Measurements from ENCODE around the gene S100A6. TPM values are rescaled to one million over a fixed set of nuclear protein-coding genes. Genes with fewer than 3 reads are reported as not detected.
"Not testable (repeated sequence)": the region's sequence is repeated elsewhere in the genome, so short reads cannot be mapped to it uniquely, and the experiment has no call there.

Gene S100A6
- total RNA-seq, 1 donor from 2014 or later: 428 TPM

- no peak for DNase-seq (ENCODE audit: low read depth)
These were observed 4.2 kb downstream of the S100A6 start for GRCh38 chr1:153531638-153532037.

GRCh38 chr1:153527683-153528040 lies 8.1 kb downstream of the S100A6 start:
- no peak for DNase-seq (ENCODE audit: low read depth)

GRCh38 chr1:153527023-153527682 lies 8.6 kb downstream of the S100A6 start:
- DNase-seq (ENCODE audit: low read depth): peak; percentile 64

- no peak for DNase-seq (ENCODE audit: low read depth)
These were observed 9.7 kb downstream of the S100A6 start for GRCh38 chr1:153526132-153526543.

- DNase-seq (ENCODE audit: low read depth): no peak
These were observed 10.6 kb downstream of the S100A6 start for GRCh38 chr1:153525088-153525728.

GRCh38 chr1:153522353-153523048 lies 13.3 kb downstream of the S100A6 start:
- DNase-seq (ENCODE audit: low read depth): not testable (repeated sequence)

- not testable (repeated sequence) for DNase-seq (ENCODE audit: low read depth)
These were observed 14.0 kb downstream of the S100A6 start for GRCh38 chr1:153521808-153522207.

- DNase-seq (ENCODE audit: low read depth): no peak
These were observed 14.8 kb downstream of the S100A6 start for GRCh38 chr1:153520818-153521476.

GRCh38 chr1:153520137-153520691 lies 15.6 kb downstream of the S100A6 start:
- DNase-seq (ENCODE audit: low read depth): not testable (repeated sequence)

- DNase-seq (ENCODE audit: low read depth): no peak
These were observed 16.5 kb downstream of the S100A6 start for GRCh38 chr1:153519242-153519641.

GRCh38 chr1:153515504-153516394 lies 20.0 kb downstream of the S100A6 start:
- DNase-seq (ENCODE audit: low read depth): peak; percentile 47

- DNase-seq (ENCODE audit: low read depth): no peak
These were observed 22.1 kb downstream of the S100A6 start for GRCh38 chr1:153513666-153514065.

GRCh38 chr1:153513023-153513422 lies 22.8 kb downstream of the S100A6 start:
- DNase-seq (ENCODE audit: low read depth): no peak

GRCh38 chr1:153510984-153511410 lies 24.8 kb downstream of the S100A6 start:
- peak; percentile 54 for DNase-seq (ENCODE audit: low read depth)

- no peak for DNase-seq (ENCODE audit: low read depth)
These were observed 25.9 kb downstream of the S100A6 start for GRCh38 chr1:153509729-153510354.

- no peak for DNase-seq (ENCODE audit: low read depth)
These were observed 26.8 kb downstream of the S100A6 start for GRCh38 chr1:153509036-153509435.

- no peak for DNase-seq (ENCODE audit: low read depth)
These were observed 27.7 kb downstream of the S100A6 start for GRCh38 chr1:153507926-153508583.

GRCh38 chr1:153506831-153507413 lies 28.9 kb downstream of the S100A6 start:
- DNase-seq (ENCODE audit: low read depth): peak; percentile 86

GRCh38 chr1:153506386-153506785 lies 29.4 kb downstream of the S100A6 start:
- no peak for DNase-seq (ENCODE audit: low read depth)

GRCh38 chr1:153505576-153505975 lies 30.2 kb downstream of the S100A6 start:
- DNase-seq (ENCODE audit: low read depth): no peak

All from renal cortical epithelial cell (primary cell).